Trophoblast cell (in vitro differentiated cells and primary cell): ENCODE data around the gene GON7.

ENCODE experiments used
- DNase-seq, 2 donors: peaks; one replicate each; pipeline ENCODE4 v3.0.0-alpha.2; 2016
- H2AFZ ChIP-seq: 2 replicates; pipeline ENCODE4 v1.6.1; 2013; ENCODE audit warnings: low read length, moderate library complexity, mild to moderate bottlenecking; ENCODE audit not compliant: insufficient read depth, poor library complexity
- H2AK5ac ChIP-seq: 2 replicates; pipeline ENCODE4 v1.6.1; 2013; ENCODE audit warnings: mild to moderate bottlenecking, low read length
- H2BK120ac ChIP-seq: 2 replicates; pipeline ENCODE4 v1.6.1; 2013; ENCODE audit warnings: low read length, mild to moderate bottlenecking, moderate library complexity; ENCODE audit not compliant: insufficient read depth, poor library complexity
- H2BK12ac ChIP-seq: 2 replicates; pipeline ENCODE4 v1.6.1; 2013; ENCODE audit warnings: mild to moderate bottlenecking, low read length, moderate library complexity
- H2BK5ac ChIP-seq: 2 replicates; pipeline ENCODE4 v1.6.1; 2013; ENCODE audit warnings: low read length, low read depth, moderate library complexity, mild to moderate bottlenecking; ENCODE audit not compliant: poor library complexity
- H3K14ac ChIP-seq: 2 replicates; pipeline ENCODE4 v1.6.1; 2013; ENCODE audit warnings: mild to moderate bottlenecking, low read length
- H3K18ac ChIP-seq: 2 replicates; pipeline ENCODE4 v1.6.1; 2013; ENCODE audit warnings: mild to moderate bottlenecking, low read length
- H3K23ac ChIP-seq: 2 replicates; pipeline ENCODE4 v1.6.1; 2013; ENCODE audit warnings: low read length
- H3K27ac ChIP-seq: 2 replicates; pipeline ENCODE4 v1.5.1; 2013; ENCODE audit warnings: low read depth, mild to moderate bottlenecking, inconsistent platforms, low read length, moderate library complexity
- H3K27me3 ChIP-seq: 2 replicates; pipeline ENCODE4 v1.6.1; 2013; ENCODE audit warnings: inconsistent platforms, mild to moderate bottlenecking, low read length, moderate library complexity; ENCODE audit not compliant: insufficient read depth
- H3K36me3 ChIP-seq, 2 experiments: 1 replicate in 1 of 2; 2 replicates in 1 of 2; pipeline ENCODE4 v1.6.1; 2013; ENCODE audit warnings: low read length in 2 of 2, mild to moderate bottlenecking in 2 of 2, moderate library complexity in 1 of 2; ENCODE audit not compliant: insufficient read depth in 2 of 2, control insufficient read depth in 1 of 2
- H3K4ac ChIP-seq: 2 replicates; pipeline ENCODE4 v1.6.1; 2013; ENCODE audit warnings: low read depth, mild to moderate bottlenecking, low read length, moderate library complexity
- H3K4me1 ChIP-seq, 2 experiments: 1 replicate in 1 of 2; 2 replicates in 1 of 2; pipeline ENCODE4 v1.6.1; 2013; ENCODE audit warnings: low read length in 2 of 2, mild to moderate bottlenecking in 2 of 2, moderate library complexity in 1 of 2; ENCODE audit not compliant: insufficient read depth in 2 of 2, control insufficient read depth in 1 of 2
- H3K4me2 ChIP-seq: 2 replicates; pipeline ENCODE4 v1.6.1; 2013; ENCODE audit warnings: inconsistent platforms, mild to moderate bottlenecking, low read length, moderate library complexity
- H3K4me3 ChIP-seq: 2 replicates; pipeline ENCODE4 v1.5.1; 2013; ENCODE audit warnings: mild to moderate bottlenecking, low read depth, low read length, inconsistent platforms
- H3K79me1 ChIP-seq: one replicate; pipeline ENCODE4 v1.6.1; 2013; ENCODE audit warnings: low read length
- H3K79me2 ChIP-seq: 2 replicates; pipeline ENCODE4 v1.6.1; 2013; ENCODE audit warnings: low read length, mild to moderate bottlenecking; ENCODE audit not compliant: control insufficient read depth, insufficient read depth, poor library complexity
- H3K9ac ChIP-seq: 2 replicates; pipeline ENCODE4 v1.6.1; 2013; ENCODE audit warnings: mild to moderate bottlenecking, low read length
- H3K9me3 ChIP-seq: 2 replicates; pipeline ENCODE4 v1.6.1; 2013; ENCODE audit warnings: low read depth, mild to moderate bottlenecking, control low read depth, inconsistent platforms, low read length; ENCODE audit not compliant: insufficient read depth
- H4K12ac ChIP-seq: 2 replicates; pipeline ENCODE4 v1.6.1; 2013; ENCODE audit warnings: low read depth, mild to moderate bottlenecking, low read length, moderate library complexity
- H4K8ac ChIP-seq: 2 replicates; pipeline ENCODE4 v1.6.1; 2013; ENCODE audit warnings: low read depth, mild to moderate bottlenecking, low read length, moderate library complexity
- H4K91ac ChIP-seq: one replicate; pipeline ENCODE4 v1.6.1; 2013; ENCODE audit warnings: low read depth, mild to moderate bottlenecking, low read length, moderate library complexity
- WGBS: extraction: QIAGEN DNeasy Blood & Tissue Kit; methylation state at CpG from one replicate; pipeline ENCODE4 v1.1.7; 2013; ENCODE audit warnings: missing lambda C conversion rate; ENCODE audit not compliant: insufficient read length, insufficient coverage; ENCODE audit errors: extremely low coverage; 5-methylcytosine and 5-hydroxymethylcytosine counted together

GON7 gene

GRCh38 chr14:93185349-93185720, 21.5 kb downstream of the GON7 start:
- Histone ChIP-seq H3K18ac (no peak overlapping the region), H3K14ac (peak overlapping the region; percentile 54), H3K23ac (no peak overlapping the region), H2BK120ac (peak overlapping the region; percentile 46), H3K27ac (peak overlapping the region; percentile 97), H4K91ac (peak overlapping the region; percentile 84), H2AFZ (peak overlapping the region; percentile 72), H2AK5ac (no peak overlapping the region), H2BK5ac (peak overlapping the region; percentile 55), H3K4me2 (peak overlapping the region; percentile 96), H3K27me3 (no peaks in the 10 kb centered on the region), H3K4me1 (peaks cover 2 to 3% of the 10 kb centered on the region in 2 experiments), H4K12ac (peak overlapping the region; percentile 27), H2BK12ac (no peak overlapping the region), H3K79me2 (peaks cover 3% of the 10 kb centered on the region), H3K9me3 (no peaks in the 10 kb centered on the region), H3K4ac (peak overlapping the region; percentile 50), H4K8ac (peak overlapping the region; percentile 41), H3K36me3 (peaks cover 4 to 5% of the 10 kb centered on the region in 2 experiments), H3K79me1 (peaks cover 8% of the 10 kb centered on the region), H3K4me3 (peak overlapping the region; percentile 84), H3K9ac (peak overlapping the region; percentile 90)
- DNase-seq = no peak
- WGBS = no CpG with 5 or more reads among the region's 10 CpGs

GRCh38 chr14:93184391-93185348, 22.2 kb downstream of the GON7 start, which contains the start of the genes LYSET and MOAP1:
TSS of gene LYSET (plus strand) at chr14:93185317. CDS start at chr14:93185406, 89 bp downstream.
TSS of gene MOAP1 (minus strand) at chr14:93184897. CDS start at chr14:93184242, 655 bp downstream.
- H2BK5ac ChIP-seq = peak within 1 kb of the TSS; percentile 55
- H3K4me2 ChIP-seq = peak within 1 kb of the TSS; percentile 96
- H3K4ac ChIP-seq = peak within 1 kb of the TSS; percentile 57
- no peak within 1 kb of the TSS for H2BK12ac ChIP-seq
- peaks cover 3% of the 10 kb centered on the region for H3K79me2 ChIP-seq
- H3K9me3 ChIP-seq = no peaks in the 10 kb centered on the region
- peak within 1 kb of the TSS; percentile 27 for H4K12ac ChIP-seq
- H3K23ac ChIP-seq = no peak within 1 kb of the TSS
- no CpG with 5 or more reads among the region's 124 CpGs for WGBS
- peak within 1 kb of the TSS; percentile 46 for H2BK120ac ChIP-seq
- peak within 1 kb of the TSS; percentile 97 for H3K27ac ChIP-seq
- peak; percentile 83 to 87 for DNase-seq
- H3K79me1 ChIP-seq = peaks cover 8% of the 10 kb centered on the region
- peak within 1 kb of the TSS; percentile 84 for H4K91ac ChIP-seq
- peak within 1 kb of the TSS; percentile 66 for H3K18ac ChIP-seq
- peak within 1 kb of the TSS; percentile 81 for H3K14ac ChIP-seq
- H3K9ac ChIP-seq = peak within 1 kb of the TSS; percentile 91
- H4K8ac ChIP-seq = peak within 1 kb of the TSS; percentile 82
- H3K36me3 ChIP-seq = peaks cover 4 to 5% of the 10 kb centered on the region in 2 experiments
- H3K27me3 ChIP-seq = no peaks in the 10 kb centered on the region
- H3K4me1 ChIP-seq = peaks cover 2 to 3% of the 10 kb centered on the region in 2 experiments
- H2AK5ac ChIP-seq = no peak within 1 kb of the TSS
- H2AFZ ChIP-seq = peak within 1 kb of the TSS; percentile 93
- H3K4me3 ChIP-seq = peak within 1 kb of the TSS; percentile 90

- no peak overlapping the region for H2BK12ac ChIP-seq
- H3K4me2 ChIP-seq = peak overlapping the region; percentile 78
- H3K23ac ChIP-seq = no peak overlapping the region
- no peak for DNase-seq
- H3K9ac ChIP-seq = no peak overlapping the region
- no CpG with 5 or more reads among the region's 17 CpGs for WGBS
- H2BK5ac ChIP-seq = no peak overlapping the region
- no peaks in the 10 kb centered on the region for H3K9me3 ChIP-seq
- peaks cover 4 to 5% of the 10 kb centered on the region in 2 experiments for H3K36me3 ChIP-seq
- peaks cover 2 to 3% of the 10 kb centered on the region in 2 experiments for H3K4me1 ChIP-seq
- H3K18ac ChIP-seq = no peak overlapping the region
- H3K14ac ChIP-seq = no peak overlapping the region
- H3K27me3 ChIP-seq = no peaks in the 10 kb centered on the region
- peak overlapping the region; percentile 90 for H3K4me3 ChIP-seq
- no peak overlapping the region for H2AK5ac ChIP-seq
- peaks cover 8% of the 10 kb centered on the region for H3K79me1 ChIP-seq
- H4K8ac ChIP-seq = no peak overlapping the region
- no peak overlapping the region for H3K4ac ChIP-seq
- H3K79me2 ChIP-seq = peaks cover 3% of the 10 kb centered on the region
- H4K12ac ChIP-seq = no peak overlapping the region
- no peak overlapping the region for H2BK120ac ChIP-seq
- no peak overlapping the region for H3K27ac ChIP-seq
- no peak overlapping the region for H2AFZ ChIP-seq
- no peak overlapping the region for H4K91ac ChIP-seq
Observed at GRCh38 chr14:93183596-93184317, 23.1 kb downstream of the GON7 start.

GRCh38 chr14:93175492-93175891, 31.4 kb downstream of the GON7 start:
- no peak overlapping the region for H2AFZ ChIP-seq
- no peak overlapping the region for H3K9ac ChIP-seq
- no peak overlapping the region for H3K27ac ChIP-seq
- DNase-seq = no peak
- no peaks in the 10 kb centered on the region for H3K4me1 ChIP-seq
- H4K12ac ChIP-seq = no peak overlapping the region
- no peaks in the 10 kb centered on the region for H3K9me3 ChIP-seq
- no peaks in the 10 kb centered on the region for H3K27me3 ChIP-seq
- H4K8ac ChIP-seq = no peak overlapping the region
- no peak overlapping the region for H3K23ac ChIP-seq
- H3K36me3 ChIP-seq = no peaks in the 10 kb centered on the region
- no peak overlapping the region for H2BK5ac ChIP-seq
- H3K18ac ChIP-seq = no peak overlapping the region
- H2AK5ac ChIP-seq = no peak overlapping the region
- H3K4me2 ChIP-seq = no peak overlapping the region
- H2BK120ac ChIP-seq = no peak overlapping the region
- no peaks in the 10 kb centered on the region for H3K79me1 ChIP-seq
- no peak overlapping the region for H3K14ac ChIP-seq
- no peak overlapping the region for H3K4me3 ChIP-seq
- no CpG with 5 or more reads among the region's 6 CpGs for WGBS
- H3K79me2 ChIP-seq = no peaks in the 10 kb centered on the region
- H3K4ac ChIP-seq = no peak overlapping the region
- no peak overlapping the region for H2BK12ac ChIP-seq
- H4K91ac ChIP-seq = no peak overlapping the region
